OCI-LY1 (cell line): ENCODE measurements around the gene CRPPA.

Experiments used
- EZH2 ChIP-seq: fragments of 200-600 bp; sonication (generic), shearing (Covaris generic); IDR thresholded peaks from 2 replicates; pipeline ENCODE4 v1.8.0; 2017; ENCODE audit warnings: borderline replicate concordance, mixed run types, mild to moderate bottlenecking, antibody characterized with exemption, low read length, moderate library complexity, mixed read lengths
- TF ChIP-seq, protein P1 (sequence below): fragments of 200-600 bp; sonication (generic), shearing (Covaris generic); IDR thresholded peaks from 2 replicates; pipeline ENCODE4 v1.5.1; 2017; ENCODE audit warnings: mild to moderate bottlenecking, antibody characterized with exemption, low read length, moderate library complexity, mixed read lengths

DNA sequence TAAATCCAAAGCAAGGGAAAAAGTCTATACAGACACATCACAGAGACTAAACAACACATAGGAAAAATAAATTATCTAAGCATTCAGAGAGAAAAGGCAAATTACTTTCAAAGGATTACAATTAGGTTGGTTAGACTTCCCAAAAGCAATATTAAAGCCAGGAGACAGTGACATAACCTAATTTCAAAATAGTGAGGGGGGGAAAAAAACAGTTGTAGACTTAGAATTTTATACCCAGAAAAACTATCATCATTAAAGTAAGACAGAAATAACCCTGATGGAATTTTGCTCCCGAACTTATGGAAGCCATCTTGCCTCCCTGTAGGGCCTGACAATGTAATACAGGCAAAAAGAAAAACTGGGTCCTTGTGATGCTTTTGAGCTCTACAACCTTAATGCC, 18.4 kb downstream of the CRPPA start:
- TF ChIP-seq, protein P1, sequence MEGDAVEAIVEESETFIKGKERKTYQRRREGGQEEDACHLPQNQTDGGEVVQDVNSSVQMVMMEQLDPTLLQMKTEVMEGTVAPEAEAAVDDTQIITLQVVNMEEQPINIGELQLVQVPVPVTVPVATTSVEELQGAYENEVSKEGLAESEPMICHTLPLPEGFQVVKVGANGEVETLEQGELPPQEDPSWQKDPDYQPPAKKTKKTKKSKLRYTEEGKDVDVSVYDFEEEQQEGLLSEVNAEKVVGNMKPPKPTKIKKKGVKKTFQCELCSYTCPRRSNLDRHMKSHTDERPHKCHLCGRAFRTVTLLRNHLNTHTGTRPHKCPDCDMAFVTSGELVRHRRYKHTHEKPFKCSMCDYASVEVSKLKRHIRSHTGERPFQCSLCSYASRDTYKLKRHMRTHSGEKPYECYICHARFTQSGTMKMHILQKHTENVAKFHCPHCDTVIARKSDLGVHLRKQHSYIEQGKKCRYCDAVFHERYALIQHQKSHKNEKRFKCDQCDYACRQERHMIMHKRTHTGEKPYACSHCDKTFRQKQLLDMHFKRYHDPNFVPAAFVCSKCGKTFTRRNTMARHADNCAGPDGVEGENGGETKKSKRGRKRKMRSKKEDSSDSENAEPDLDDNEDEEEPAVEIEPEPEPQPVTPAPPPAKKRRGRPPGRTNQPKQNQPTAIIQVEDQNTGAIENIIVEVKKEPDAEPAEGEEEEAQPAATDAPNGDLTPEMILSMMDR = no peak
- TF ChIP-seq EZH2 = no peak
